HG02759 (cell line): ENCODE measurements around the gene EXD3.
"Not testable (repeated sequence)": the region's sequence is repeated elsewhere in the genome, so short reads cannot be mapped to it uniquely, and the experiment has no call there.

ENCODE experiments used
- ATAC-seq: cut with Tn5 transposase; IDR thresholded peaks from one replicate; pipeline ENCODE4 v1.9.1; 2021; ENCODE audit warnings: mild to moderate bottlenecking, moderate library complexity; ENCODE audit not compliant: unreplicated experiment

The EXD3 gene

GRCh38 chr9:137459601-137460362 lies 36.8 kb upstream of the EXD3 start:
- ATAC-seq: no peak

GRCh38 chr9:137459152-137459600 lies 36.2 kb upstream of the EXD3 start, which contains the start of gene NSMF:
Gene NSMF, minus strand, starts transcription at chr9:137459334. Its CDS starts 232 bp downstream, at chr9:137459102.
- ATAC-seq: peak; percentile 72

GRCh38 chr9:137458194-137459151 lies 35.5 kb upstream of the EXD3 start:
- ATAC-seq: peak; percentile 22

- no peak for ATAC-seq
Measured at GRCh38 chr9:137457406-137458193, 34.6 kb upstream of the EXD3 start.

- ATAC-seq: no peak
Measured at GRCh38 chr9:137456864-137457405, 34.0 kb upstream of the EXD3 start.

- ATAC-seq: no peak
Measured at GRCh38 chr9:137456061-137456863, 33.3 kb upstream of the EXD3 start.

- no peak for ATAC-seq
Measured at GRCh38 chr9:137455359-137455991, 32.5 kb upstream of the EXD3 start.

GRCh38 chr9:137454597-137455358 lies 31.8 kb upstream of the EXD3 start:
- ATAC-seq: no peak

GRCh38 chr9:137454145-137454596 lies 31.2 kb upstream of the EXD3 start:
- ATAC-seq: peak; percentile 21

- ATAC-seq: peak; percentile 59
Measured at GRCh38 chr9:137453643-137454081, 30.7 kb upstream of the EXD3 start.

GRCh38 chr9:137452761-137453642 lies 30.0 kb upstream of the EXD3 start:
- no peak for ATAC-seq

GRCh38 chr9:137452006-137452760 lies 29.2 kb upstream of the EXD3 start:
- no peak for ATAC-seq

- not testable (repeated sequence) for ATAC-seq
Measured at GRCh38 chr9:137451264-137452005, 28.5 kb upstream of the EXD3 start.

- not testable (repeated sequence) for ATAC-seq
Measured at GRCh38 chr9:137450539-137451222, 27.7 kb upstream of the EXD3 start.

GRCh38 chr9:137449931-137450538 lies 27.1 kb upstream of the EXD3 start:
- no peak for ATAC-seq
